Posterior cingulate gyrus (tissue), 11 donors: ENCODE results near the gene PLD4.

ENCODE experiments used
- DNase-seq, 10 donors: peaks; one replicate each; pipeline versions ENCODE4 v3.0.0 to v3.0.0-alpha.2; 2020 to 2021; ENCODE audit warnings: mixed read lengths in 3 of 10
- intact Hi-C: fragments of 100-400 bp; cut with DNase I; formaldehyde crosslinking; loops from one replicate; pipeline ENCODE4 v1.15.1; 2023

PLD4 gene

DNA sequence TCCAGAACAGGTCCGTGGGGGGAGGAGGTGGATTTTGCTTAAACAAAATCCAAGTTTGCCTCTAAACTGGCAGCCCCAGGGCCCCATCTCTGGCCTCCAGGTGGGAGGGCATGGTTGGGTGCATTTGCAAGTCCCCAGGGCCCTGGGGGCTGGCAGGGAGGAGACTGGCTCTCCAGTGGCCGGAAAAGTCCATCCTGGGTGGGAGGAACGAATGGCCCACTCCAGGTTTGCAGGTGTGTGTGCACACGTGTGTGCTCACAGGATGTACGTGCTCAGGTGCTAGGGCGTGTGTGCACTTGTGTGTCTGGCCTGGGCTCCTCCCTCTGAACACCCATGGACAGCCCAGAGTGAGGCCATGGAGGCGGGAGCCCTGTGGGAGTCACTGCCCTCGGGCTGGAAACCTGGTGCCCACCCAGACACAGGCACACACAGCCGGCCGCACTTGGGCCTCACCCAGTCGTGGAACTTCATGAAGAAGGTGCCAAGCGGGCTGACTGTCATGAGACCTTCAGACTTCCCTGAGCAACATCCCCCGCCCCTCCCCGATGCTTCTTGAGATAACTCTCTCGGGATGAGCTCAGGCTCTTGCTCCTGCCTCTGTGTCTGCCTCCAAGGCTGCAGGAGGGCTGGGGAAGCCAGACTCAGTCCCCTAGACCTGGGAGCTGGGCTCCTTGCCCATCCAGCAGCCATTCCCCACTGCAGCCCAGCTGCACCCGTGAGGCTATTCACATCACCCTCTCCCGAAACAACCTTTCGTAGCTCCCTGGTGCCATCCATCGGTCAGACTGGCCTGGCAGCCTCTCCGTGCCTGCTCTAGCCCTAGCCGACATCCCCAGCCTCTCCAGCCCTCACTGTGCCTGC, 44.1 kb downstream of the PLD4 start:
- DNase-seq, result peak in 4 of 10 donors; percentile 2 to 82 (median 67)

DNA sequence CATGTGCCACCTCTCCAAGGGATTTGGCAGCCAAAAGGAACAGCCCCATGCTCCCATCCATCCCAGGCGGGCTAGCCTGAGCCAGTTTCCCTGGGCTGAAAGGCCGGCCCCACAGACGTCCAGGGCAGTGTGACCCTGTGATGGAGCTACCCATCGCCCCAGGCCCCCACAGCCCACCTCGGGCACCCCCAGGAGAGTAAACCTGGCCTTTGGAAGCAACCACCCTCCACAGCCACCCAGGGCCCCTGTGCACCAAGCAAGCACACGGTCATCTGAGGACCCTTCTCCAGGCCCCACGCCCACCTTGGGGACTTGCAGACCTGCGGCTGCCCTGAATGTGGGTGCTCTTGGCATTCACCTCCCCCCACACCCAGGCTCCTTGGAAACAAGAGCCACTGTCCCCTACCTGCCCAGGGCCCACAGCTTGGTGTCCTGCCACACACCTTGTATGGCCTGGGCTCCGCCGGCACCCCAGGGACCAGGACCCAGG, 45.1 kb downstream of the PLD4 start:
- DNase-seq, result peak in 3 of 10 donors; percentile 5 to 62 (median 51)
- intact Hi-C loops, result no loop called here

More for the DNA sequence above, 44.1 kb downstream of the PLD4 start:
- intact Hi-C loops, result no loop called here

DNA sequence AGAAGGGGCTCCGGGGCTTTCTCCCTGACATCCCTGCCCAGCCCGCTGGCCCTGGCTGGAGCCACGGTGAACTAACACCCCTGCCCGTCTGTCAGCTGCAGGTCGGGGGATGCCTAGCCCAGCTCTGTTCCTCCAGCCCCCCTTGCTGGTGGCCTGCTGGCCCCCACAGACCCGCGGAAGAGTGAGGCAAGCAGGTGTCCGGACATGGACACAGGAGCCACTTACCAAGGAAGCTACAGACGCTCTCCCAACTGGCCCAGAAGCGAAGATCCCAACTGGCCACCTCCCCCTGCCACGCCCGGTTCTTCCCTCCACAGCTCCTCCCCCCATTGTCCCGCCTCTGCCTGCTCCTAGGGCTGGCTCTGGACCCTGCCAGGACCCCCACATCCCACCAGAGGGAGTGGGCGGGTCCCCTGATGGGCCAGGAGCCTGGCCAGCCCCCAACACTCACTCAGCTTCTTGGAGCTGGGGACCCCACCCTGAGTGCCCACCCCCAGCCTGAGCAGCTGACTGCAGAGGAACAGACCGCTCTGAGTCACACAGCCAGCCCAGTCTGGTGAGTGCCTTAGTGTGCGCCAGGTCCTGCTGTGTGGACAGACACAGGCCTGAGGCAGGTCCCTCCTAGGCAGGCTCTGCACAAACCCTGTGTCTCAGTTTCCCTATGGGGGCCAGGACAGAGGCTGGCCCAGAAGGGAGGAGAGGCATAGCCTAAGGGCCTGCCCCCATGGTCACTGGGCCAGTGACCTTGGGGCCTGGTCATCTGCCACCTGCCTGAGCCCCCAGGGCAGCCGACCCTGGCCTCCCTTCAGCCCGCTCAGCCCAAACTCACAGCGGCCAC, 45.8 kb downstream of the PLD4 start:
- intact Hi-C loops, result no loop called here
- DNase-seq, result peak in 4 of 10 donors; percentile 5 to 75 (median 57)

DNA sequence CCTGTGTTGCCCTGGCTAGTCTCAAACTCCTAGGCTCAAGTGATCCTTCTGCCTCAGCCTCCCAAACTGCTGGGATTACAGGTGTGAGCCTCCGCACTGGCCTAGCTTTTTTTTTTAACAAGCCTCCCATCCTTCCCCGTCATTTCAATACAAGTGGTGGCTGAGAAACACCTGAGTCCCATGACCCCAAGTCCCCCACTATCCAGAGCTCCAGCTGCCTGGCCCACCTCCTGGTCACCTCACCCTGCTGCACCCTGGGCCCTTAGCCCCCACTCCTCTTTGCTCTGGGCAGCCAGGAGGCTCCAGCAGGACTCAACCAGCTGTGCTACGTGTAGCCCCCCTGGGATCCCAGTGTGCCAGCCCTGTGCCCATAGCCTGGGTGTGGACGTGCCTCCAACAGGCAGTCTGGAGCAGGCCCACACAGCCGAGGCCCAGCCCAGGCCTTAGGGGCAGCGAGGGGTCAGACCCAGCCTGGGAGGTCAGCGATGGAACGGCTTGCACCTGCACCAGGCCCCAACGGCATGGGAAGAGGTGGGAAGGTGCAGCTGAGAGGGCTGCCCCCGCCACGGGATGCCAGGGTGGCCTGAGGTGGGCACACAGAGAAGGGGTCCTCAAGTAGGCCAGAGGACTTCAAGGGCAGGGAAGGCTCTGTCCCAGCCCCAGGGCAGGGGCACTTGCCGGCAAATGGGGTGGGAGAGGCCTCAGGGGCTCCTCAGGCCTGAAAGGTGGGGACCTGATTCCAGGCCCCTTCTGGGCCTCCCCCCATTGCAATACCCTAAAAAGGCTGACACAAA, 47.0 kb downstream of the PLD4 start:
- intact Hi-C loops, result no loop called here
- peak in 3 of 10 donors; percentile 64 to 77 (median 71) for DNase-seq

DNA sequence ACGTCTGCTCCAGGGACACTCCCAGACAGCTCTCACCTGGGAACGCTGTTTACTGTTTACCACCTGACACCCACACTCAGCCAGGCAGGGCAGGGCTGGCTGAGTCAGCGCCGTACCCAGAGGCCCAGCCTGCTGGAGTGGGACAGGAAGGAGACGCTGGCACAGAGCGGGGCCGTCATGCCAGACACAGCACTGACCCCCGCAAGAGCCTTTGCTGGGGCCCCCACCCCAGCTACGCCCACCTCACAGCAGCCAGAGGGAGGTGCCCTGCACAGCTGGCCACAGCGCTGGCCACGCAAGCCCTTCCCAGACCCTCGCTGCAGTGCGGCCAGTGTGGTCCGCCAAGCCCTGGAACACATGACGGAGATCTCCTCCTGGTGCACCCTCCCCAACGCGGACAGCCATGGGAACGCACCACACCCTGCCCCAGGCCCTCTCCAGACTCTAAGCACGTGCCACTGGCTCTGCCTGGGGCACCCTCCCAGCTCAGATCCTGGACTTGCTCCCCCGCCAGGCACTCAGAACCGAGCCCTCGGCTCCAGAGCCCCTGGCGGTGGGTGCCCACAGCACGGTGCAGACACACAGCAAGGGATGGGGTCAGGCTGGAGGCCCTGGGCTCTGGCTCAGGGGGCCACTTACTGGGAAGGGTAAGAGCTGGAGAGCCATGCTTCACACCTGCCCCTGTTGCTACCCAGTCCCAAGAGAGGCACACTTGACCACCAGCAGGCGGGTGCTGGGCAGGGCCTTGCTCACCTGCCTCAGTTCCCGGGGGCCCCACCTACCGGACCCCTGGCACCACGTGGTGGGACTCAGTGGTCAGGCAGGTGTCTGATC, 47.8 kb downstream of the PLD4 start:
- peak in 3 of 10 donors; percentile 67 to 81 (median 76) for DNase-seq
- intact Hi-C loops, result no loop called here

DNA sequence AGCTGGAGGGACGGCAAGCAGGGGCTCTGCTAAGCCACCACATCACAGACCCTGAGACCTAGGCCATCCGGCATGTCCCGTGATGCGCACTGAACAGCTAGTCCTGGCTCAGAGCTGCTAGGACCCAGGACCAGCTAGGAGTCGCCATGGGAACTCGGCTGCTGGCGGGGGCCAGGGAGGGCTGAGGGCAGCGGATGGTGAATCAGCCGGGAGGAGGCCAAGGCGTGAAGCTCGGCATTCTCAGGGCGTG, 48.4 kb downstream of the PLD4 start:
- intact Hi-C loops, result no loop called here
- DNase-seq, result peak in 5 of 10 donors; percentile 47 to 93 (median 84)

DNA sequence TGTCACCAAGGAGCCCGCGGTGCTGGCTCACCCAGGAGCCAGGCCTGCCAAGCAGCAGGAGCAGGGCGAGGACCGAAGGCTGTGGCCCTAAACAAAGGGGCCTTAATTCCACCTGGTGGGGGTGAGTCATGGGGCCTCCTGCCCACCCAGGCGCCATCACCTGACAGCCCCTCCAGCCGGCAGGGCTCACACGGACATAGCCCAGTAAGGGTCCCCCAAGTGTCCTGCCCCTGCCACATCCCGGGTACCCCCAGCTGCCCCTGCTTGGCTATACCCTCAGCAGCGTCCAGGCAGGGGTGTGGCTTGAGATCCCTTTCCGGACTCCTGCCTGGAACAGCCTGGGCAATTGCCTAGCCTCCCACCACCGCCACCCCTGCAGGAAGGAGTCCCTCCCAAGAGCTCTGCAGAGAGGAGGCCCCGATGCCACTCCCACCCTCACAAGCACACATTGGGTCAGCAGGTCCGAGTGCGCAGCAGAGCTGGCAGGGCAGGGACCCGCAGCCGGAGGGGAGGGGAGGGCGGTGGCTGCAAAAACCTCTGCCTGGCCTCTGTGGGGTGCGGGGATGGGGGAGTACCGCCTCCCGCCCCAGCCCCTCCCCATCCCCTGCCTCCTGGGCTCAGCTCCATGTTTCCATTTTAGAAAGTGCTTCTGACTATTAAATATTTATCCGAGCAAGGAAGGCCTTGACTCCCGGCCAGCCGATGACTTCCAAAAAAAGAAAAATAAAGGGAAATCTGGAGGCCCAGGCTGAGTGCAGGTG, 48.9 kb downstream of the PLD4 start:
- peak in 3 of 10 donors; percentile 70 to 87 (median 75) for DNase-seq
- intact Hi-C loops, result no loop called here

DNA sequence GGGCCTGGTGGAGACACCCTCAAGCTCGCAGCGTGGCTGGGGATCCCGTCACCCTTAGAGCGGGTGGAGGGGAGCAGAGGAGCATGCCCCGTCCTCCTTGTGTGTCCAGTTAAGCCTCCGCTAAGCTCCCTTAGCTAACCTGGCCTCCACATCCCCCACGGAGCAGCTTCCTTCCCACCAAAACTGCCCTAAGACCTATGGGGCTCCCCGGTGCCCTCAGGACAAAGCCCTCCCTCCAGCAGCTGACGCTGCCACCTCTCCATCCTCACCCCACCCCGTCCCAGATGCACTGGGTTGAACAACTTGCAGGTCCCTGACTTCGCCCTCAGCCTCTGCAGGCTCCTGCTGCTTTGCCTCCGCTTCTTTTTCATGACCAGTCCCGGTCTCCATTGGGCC, 49.5 kb downstream of the PLD4 start:
- intact Hi-C loops, result no loop called here
- peak in 2 of 10 donors; percentile 41 to 68 for DNase-seq

DNA sequence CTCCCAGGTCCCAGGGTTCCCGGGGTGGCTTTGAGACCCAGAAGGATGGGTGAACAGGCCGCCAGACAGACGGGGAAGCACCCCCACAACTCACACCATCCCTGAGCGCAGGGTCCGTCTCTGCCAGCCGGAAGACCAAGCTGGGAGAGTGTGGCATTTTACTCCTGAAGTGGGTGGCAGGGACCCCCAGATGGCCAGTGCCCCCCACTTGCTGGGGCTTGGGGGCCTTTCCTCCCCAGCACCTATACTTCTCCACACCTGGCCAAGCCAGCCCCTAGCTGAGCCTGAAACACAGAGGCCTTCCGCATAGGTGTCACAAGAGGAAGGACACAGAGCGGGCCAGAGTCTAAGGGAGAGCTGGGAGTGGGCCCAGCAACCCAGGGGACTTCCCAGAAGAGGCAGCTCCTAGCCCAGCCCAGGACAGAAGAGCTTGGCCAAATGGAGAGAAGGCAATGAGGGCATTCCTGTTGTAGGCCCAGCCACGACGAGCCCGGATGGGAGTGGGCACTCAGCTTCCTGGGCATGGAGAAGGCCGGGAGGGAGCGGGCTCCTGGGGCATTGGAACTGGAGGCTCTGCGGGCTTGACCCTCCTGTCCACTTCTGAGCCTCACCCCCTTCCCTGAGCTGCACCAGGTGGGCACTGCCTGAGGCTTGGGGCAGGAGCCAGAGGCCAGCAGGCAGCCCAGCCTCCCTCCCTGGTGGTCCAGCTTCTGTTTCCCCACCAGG, 50.1 kb downstream of the PLD4 start:
- peak in 3 of 10 donors; percentile 48 to 78 (median 78) for DNase-seq
- intact Hi-C loops, result no loop called here

DNA sequence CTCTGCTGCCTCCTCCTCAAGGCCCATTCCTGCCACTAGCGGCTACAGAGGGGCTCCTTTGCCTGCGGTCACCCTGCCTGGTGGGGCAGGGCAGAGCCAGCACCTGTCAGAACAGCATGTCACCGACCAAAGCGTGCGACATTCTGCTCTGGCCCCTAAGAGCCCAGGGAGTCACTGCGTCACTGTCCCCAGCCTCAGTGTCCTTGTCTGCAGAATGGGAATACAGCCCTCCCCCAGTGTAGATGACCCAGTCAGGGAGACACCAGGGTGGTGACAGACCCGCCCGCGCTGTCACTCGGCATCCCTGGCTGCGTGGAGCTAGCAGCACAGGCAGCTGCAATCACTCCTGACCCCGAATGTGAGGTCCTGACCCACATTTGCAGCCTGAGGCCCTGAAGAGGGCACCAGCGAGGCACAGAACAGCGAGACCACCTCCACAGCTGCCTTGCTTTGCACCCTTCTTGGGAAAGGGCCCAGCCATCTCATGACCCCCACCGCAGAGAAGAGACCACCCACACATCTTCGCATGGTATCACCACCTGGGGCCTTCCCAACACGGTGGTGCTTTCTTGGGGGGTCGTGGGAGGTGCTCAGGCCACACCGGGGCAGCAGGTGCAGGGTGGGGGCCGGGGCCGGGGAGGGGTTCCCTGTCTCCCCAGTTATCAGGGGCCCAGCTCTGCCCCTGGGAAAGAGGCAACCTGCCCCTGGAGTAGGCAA, 51.0 kb downstream of the PLD4 start:
- DNase-seq, result peak in 4 of 10 donors; percentile 20 to 72 (median 49)

DNA sequence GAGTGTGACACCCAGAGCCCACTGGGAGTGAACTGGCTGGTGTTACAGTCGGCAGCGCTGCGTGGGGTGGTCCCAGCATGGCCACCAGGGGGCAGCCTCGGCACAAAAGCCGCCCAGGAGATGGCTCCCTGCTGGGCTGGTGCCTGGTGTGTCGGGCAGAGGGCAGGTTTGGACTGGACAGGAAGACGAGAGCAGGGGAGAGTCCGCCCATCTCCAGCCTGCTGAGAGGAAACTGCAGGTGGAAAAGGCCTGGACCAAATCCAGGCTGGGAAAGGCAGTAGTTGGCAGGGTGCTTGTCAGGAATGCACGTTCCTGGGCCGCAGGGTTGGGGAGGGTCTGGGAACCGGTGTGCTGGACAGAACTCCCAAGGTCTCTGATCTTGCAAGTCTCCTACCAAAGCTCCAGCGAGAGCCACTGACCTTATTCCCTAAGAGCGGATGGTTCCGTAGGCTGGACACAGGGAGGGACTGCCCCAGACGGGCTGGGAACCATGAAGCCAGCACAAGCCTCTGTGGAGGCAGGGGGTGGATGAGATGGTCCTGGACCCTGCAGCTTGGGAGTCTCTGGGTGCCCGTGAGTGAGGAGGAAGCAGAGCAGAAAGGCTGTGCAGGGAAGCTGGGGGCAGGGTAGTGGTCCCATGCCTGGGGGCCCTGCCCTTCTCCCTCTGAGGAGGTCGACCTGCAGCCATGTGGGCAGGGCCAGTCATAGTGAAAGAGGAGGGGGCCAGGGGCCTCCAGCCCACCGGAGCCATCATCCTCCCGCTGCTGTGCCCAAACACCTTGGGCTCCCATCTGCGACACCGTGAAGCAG, 51.7 kb downstream of the PLD4 start:
- DNase-seq, result peak; percentile 50 to 96 (median 76)
- intact Hi-C loops, result loop anchor here (1.0 kb wide), 1 partner anchor 69 kb away; no protein-coding TSS in a partner anchor

More for the DNA sequence above, 51.0 kb downstream of the PLD4 start:
- intact Hi-C loops, result loop anchor here (1.0 kb wide), 1 partner anchor 70 kb away; no protein-coding TSS in a partner anchor

DNA sequence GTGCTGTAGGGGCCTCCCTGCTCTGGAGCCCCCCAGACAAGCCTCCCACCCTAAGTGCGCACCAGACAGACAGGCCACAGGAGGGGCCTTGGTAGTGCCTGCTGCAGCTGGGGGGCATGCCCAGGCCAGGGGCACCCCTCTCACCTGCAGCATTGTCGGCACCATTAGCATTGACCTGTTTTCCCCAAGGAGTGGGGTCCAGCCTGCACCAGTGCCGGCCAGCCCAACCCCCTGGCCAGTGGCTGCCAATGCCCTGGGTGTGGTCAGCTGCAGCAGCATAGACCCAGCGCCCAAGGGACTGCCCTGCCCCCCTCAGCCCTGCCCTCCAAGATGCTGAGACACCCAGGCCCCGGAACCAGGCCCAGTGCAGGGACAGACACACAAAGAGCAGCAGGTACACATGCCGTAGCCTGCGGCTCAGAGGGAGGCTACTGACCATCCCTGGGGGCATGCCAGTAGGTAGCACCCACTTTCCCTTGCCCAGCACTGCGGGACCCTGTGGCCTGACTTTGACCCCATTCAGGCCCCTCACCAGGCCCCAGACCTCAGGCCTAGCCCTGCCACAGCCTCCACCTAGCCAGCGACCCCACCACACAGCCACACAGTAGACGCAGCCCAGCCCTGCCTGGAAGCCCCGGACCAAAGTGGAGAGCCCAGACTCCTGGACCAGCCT, 52.5 kb downstream of the PLD4 start:
- DNase-seq, result peak in 4 of 10 donors; percentile 23 to 83 (median 70)
- intact Hi-C loops, result no loop called here

DNA sequence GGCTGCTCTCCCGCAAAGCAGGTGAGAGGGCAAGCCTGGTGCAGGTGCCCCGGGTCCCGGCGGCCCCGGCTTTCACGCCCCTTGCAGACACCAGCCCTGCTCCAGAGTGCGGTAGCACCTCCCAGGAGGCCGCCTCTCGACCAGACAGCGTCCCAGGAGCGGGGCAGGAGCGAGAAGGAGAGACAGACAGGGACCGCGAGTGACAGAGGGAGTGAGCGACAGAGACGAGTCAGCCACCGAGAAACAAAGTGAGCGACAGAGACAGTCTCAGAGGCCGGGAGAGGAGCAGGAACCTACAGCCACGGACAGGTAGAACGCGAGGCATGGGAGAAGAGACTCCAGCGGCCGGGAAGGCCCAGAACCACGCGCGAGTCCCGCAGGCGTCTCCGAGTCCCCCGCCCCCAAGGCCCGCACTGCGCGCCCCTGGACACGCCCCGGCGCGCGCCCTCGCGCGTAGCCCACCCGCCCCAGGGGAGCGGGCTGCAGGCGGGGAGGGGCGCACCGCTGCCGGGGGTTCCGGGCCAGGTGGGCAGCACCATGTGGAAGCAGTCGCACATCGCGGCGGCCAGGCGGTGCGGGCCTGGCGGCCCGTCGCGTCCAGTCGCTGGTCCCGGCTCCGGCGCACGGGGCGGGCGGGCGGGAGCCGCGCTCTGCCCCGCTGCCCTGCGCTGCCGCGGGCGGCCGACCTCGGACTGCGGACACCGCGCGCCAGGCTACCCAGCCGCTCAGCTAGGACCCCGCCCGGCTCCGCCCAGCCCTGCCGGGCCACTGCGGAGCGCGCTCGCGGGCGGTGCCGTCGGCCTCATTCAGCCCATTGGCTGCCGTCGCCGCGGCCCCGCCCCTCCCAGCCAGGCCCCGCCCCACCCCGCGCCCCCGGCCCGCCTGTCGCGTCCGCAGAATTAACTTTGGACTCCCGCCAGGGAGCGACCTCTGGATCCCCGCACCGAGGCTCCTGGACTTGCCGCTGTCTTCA, 53.3 kb downstream of the PLD4 start, which contains the start of gene AHNAK2:
AHNAK2 (minus strand) TSS at position 694 of the 973 bp plus-strand sequence; CDS start at position 557, 137 bp downstream.
- DNase-seq, result peak in 9 of 10 donors; percentile 42 to 94 (median 63)

More for the DNA sequence above, 53.3 kb downstream of the PLD4 start, which contains the start of gene AHNAK2:
- intact Hi-C loops, result no loop called here
